OCI-LY7 (cell line): ENCODE results near the gene KCNQ5. TPM values are rescaled to one million over a fixed set of nuclear protein-coding genes. Genes with fewer than 3 reads are reported as not detected.

ENCODE experiments used
- BruUV-seq: library from RNA; stranded (reverse); fragments of 400-500 nt; replicated peaks from 2 replicates; lab custom pipeline; 2021; lab: Mats Ljungman, UMichigan
- CTCF ChIA-PET: fragments of 300-600 bp; sonication (Branson Sonifier 250); formaldehyde crosslinking; loops from one replicate; lab custom pipeline; 2022; ENCODE audit warnings: antibody characterized with exemption; ENCODE audit not compliant: unreplicated experiment; lab: Charles Lee
- POLR2A ChIA-PET: fragments of 300-600 bp; sonication (Branson Sonifier 250); formaldehyde crosslinking; loops from one replicate; lab custom pipeline; 2022; ENCODE audit warnings: antibody characterized with exemption; lab: Charles Lee
- DNase-seq: peaks from one replicate; pipeline ENCODE4 v3.0.0-alpha.2; 2015; ENCODE audit warnings: low spot score
- H2AFZ ChIP-seq: fragments of 200-600 bp; sonication (generic), shearing (Covaris generic); 2 replicates; pipeline ENCODE4 v1.6.1; 2014; ENCODE audit warnings: mild to moderate bottlenecking, antibody characterized with exemption, low read length, moderate library complexity
- H3K27ac ChIP-seq: fragments of 200-600 bp; sonication (generic); 2 replicates; pipeline ENCODE4 v1.5.1; 2014; ENCODE audit warnings: mixed run types, low read depth, mild to moderate bottlenecking, moderate library complexity, low read length, inconsistent platforms; ENCODE audit not compliant: poor library complexity, severe bottlenecking
- H3K36me3 ChIP-seq: fragments of 200-600 bp; sonication (generic); 2 replicates; pipeline ENCODE4 v1.6.1; 2014; ENCODE audit warnings: mild to moderate bottlenecking, antibody characterized with exemption, low read length, moderate library complexity, mixed read lengths; ENCODE audit not compliant: insufficient read depth
- H3K4me1 ChIP-seq: fragments of 200-600 bp; sonication (generic); 2 replicates; pipeline ENCODE4 v1.5.1; 2014; ENCODE audit warnings: mild to moderate bottlenecking, low read length; ENCODE audit not compliant: insufficient read depth, poor library complexity, severe bottlenecking
- H3K4me2 ChIP-seq: fragments of 200-600 bp; sonication (generic); 2 replicates; pipeline ENCODE4 v1.6.1; 2014; ENCODE audit warnings: mild to moderate bottlenecking, low read length
- H3K4me3 ChIP-seq: fragments of 200-600 bp; sonication (generic); 2 replicates; pipeline ENCODE4 v1.5.1; 2014; ENCODE audit warnings: mild to moderate bottlenecking, low read depth, low read length; ENCODE audit not compliant: poor library complexity, severe bottlenecking
- H3K79me2 ChIP-seq: fragments of 200-600 bp; sonication (generic); 2 replicates; pipeline ENCODE4 v1.6.1; 2016; ENCODE audit warnings: low read depth, mild to moderate bottlenecking, low read length, moderate library complexity, mixed read lengths; ENCODE audit not compliant: insufficient read depth
- H3K9me2 ChIP-seq: fragments of 200-600 bp; sonication (generic); 2 replicates; pipeline ENCODE4 v1.6.1; 2016; ENCODE audit warnings: mild to moderate bottlenecking, low read length, mixed read lengths; ENCODE audit not compliant: insufficient read depth
- H3K9me3 ChIP-seq: fragments of 200-600 bp; sonication (generic); 2 replicates; pipeline ENCODE4 v1.6.1; 2014; ENCODE audit warnings: mild to moderate bottlenecking, mixed run types, low read length, mixed read lengths
- H4K20me1 ChIP-seq: fragments of 200-600 bp; sonication (generic); 2 replicates; pipeline ENCODE4 v1.6.1; 2014; ENCODE audit warnings: mild to moderate bottlenecking, antibody characterized with exemption, low read length, moderate library complexity, mixed read lengths; ENCODE audit not compliant: insufficient read depth
- CTCF ChIP-seq: fragments of 200-600 bp; sonication (generic); conservative IDR thresholded peaks from 2 replicates; pipeline ENCODE4 v1.5.1; 2014; ENCODE audit warnings: mild to moderate bottlenecking, antibody characterized with exemption, low read length, moderate library complexity, mixed read lengths
- EZH2phosphoT487 ChIP-seq: fragments of 200-600 bp; sonication (generic); IDR thresholded peaks from 2 replicates; pipeline ENCODE4 v1.6.1; 2018; ENCODE audit warnings: low read depth, borderline replicate concordance, mild to moderate bottlenecking, mixed run types, antibody characterized with exemption, low read length, moderate library complexity, mixed read lengths
- intact Hi-C: fragments of 100-400 bp; cut with micrococcal nuclease; formaldehyde crosslinking; loops from one replicate; pipeline ENCODE4 v1.10.0; 2022; ENCODE audit not compliant: unreplicated experiment
- total RNA-seq, 2 experiments: library from RNA; depleted of rRNA in 1 of 2; stranded (reverse); fragments of >200 nt in 1 of 2; shearing (Covaris generic) in 1 of 2; gene quantifications; 2 replicates each; pipeline ENCODE4 v1.2.3, GENCODE V29; 2014 to 2022

The KCNQ5 gene
- total RNA-seq, 2 experiments from 2014 or later, result 26.1 to 29.7 TPM

- H4K20me1 ChIP-seq, result no peaks in the 10 kb centered on the region
- H3K27ac ChIP-seq, result no peak overlapping the region
- no peak overlapping the region for H3K4me2 ChIP-seq
- no peaks in the 10 kb centered on the region for H3K9me2 ChIP-seq
- no peak overlapping the region for H2AFZ ChIP-seq
- DNase-seq, result no peak
- no peak overlapping the region for H3K4me3 ChIP-seq
- H3K36me3 ChIP-seq, result no peaks in the 10 kb centered on the region
- TF ChIP-seq EZH2phosphoT487 (no peak), CTCF (no peak)
- BruUV-seq, result no TSS peak
- no peaks in the 10 kb centered on the region for H3K9me3 ChIP-seq
- H3K79me2 ChIP-seq, result no peaks in the 10 kb centered on the region
- CTCF ChIA-PET, result no interaction called here
- no peaks in the 10 kb centered on the region for H3K4me1 ChIP-seq
- POLR2A ChIA-PET, result interaction anchor here (0.5 to 1.5 kb wide), 5 partner anchors 9 to 29 kb away, joined by 3 to 5 read pairs (median 3); no protein-coding TSS in a partner anchor
- intact Hi-C loops, result loop anchor here (10.0 kb wide), 1 partner anchor 174 kb away; no protein-coding TSS in a partner anchor
Observed at GRCh38 chr6:72589096-72589495, 32.8 kb upstream of the KCNQ5 start.

GRCh38 chr6:72595812-72596211, 26.1 kb upstream of the KCNQ5 start:
- H3K36me3 ChIP-seq, result no peaks in the 10 kb centered on the region
- H3K79me2 ChIP-seq, result no peaks in the 10 kb centered on the region
- no peak for DNase-seq
- intact Hi-C loops, result no loop called here
- H3K9me2 ChIP-seq, result no peaks in the 10 kb centered on the region
- H3K4me3 ChIP-seq, result no peak overlapping the region
- ChIA-PET CTCF (no interaction called here), POLR2A (interaction anchor here (0.6 to 0.9 kb wide), 2 partner anchors 25 to 587 kb away, joined by 3 to 5 read pairs; no protein-coding TSS in a partner anchor)
- no peak overlapping the region for H3K27ac ChIP-seq
- no peak for TF ChIP-seq EZH2phosphoT487
- TF ChIP-seq CTCF, result no peak
- H3K9me3 ChIP-seq, result no peaks in the 10 kb centered on the region
- H3K4me2 ChIP-seq, result no peak overlapping the region
- no peaks in the 10 kb centered on the region for H4K20me1 ChIP-seq
- no peaks in the 10 kb centered on the region for H3K4me1 ChIP-seq
- no TSS peak for BruUV-seq
- H2AFZ ChIP-seq, result no peak overlapping the region

- peak overlapping the region; percentile 31; the same call in 1 of the 2 replicates for H2AFZ ChIP-seq
Observed at GRCh38 chr6:72616406-72617015, 5.4 kb upstream of the KCNQ5 start.

More at GRCh38 chr6:72616406-72617015, 5.4 kb upstream of the KCNQ5 start:
- POLR2A ChIA-PET, result interaction anchor here (0.7 to 1.7 kb wide), 7 partner anchors 9 to 572 kb away, joined by 3 to 9 read pairs (median 4); no protein-coding TSS in a partner anchor
- no peak overlapping the region for H3K4me2 ChIP-seq
- H3K9me3 ChIP-seq, result no peaks in the 10 kb centered on the region
- BruUV-seq, result no TSS peak
- TF ChIP-seq CTCF (peak; percentile 95), EZH2phosphoT487 (no peak)
- no peaks in the 10 kb centered on the region for H4K20me1 ChIP-seq
- no peaks in the 10 kb centered on the region for H3K36me3 ChIP-seq
- no peak overlapping the region for H3K27ac ChIP-seq
- no peaks in the 10 kb centered on the region for H3K9me2 ChIP-seq
- no peak overlapping the region for H3K4me3 ChIP-seq
- DNase-seq, result peak; percentile 66
- H3K79me2 ChIP-seq, result no peaks in the 10 kb centered on the region
- CTCF ChIA-PET, result interaction anchor here (1.3 to 1.4 kb wide), 2 partner anchors 34 to 566 kb away, joined by 3 to 11 read pairs; no protein-coding TSS in a partner anchor
- peaks cover 25% of the 10 kb centered on the region for H3K4me1 ChIP-seq
- intact Hi-C loops, result loop anchor here (1.0 to 2.0 kb wide), 2 partner anchors 204 to 513 kb away; no protein-coding TSS in a partner anchor
